Measurements from ENCODE around the gene CSHL1.
"Not testable (repeated sequence)": the region's sequence is repeated elsewhere in the genome, so short reads cannot be mapped to it uniquely, and the experiment has no call there.

Gene CSHL1

GRCh38 chr17:63874061-63874626 lies 36.9 kb downstream of the CSHL1 start:
- H3K27ac ChIP-seq, result not testable (repeated sequence)
- TF ChIP-seq CTCF (conservative IDR thresholded peaks at IDR 0.05), result peak; percentile 23; the same call in 1 of the 2 replicates

- H3K27ac ChIP-seq, result not testable (repeated sequence)
These were observed 37.5 kb downstream of the CSHL1 start, which contains the start of gene CSH2 for GRCh38 chr17:63873577-63873976. TSS of gene CSH2 (minus strand) at chr17:63873677. CDS start at chr17:63873614, 63 bp downstream.

- not testable (repeated sequence) for H3K27ac ChIP-seq
These were observed 39.3 kb downstream of the CSHL1 start for GRCh38 chr17:63871646-63872365.

- H3K27ac ChIP-seq, result not testable (repeated sequence)
These were observed 40.8 kb downstream of the CSHL1 start for GRCh38 chr17:63870292-63870665.

- not testable (repeated sequence) for H3K27ac ChIP-seq
- TF ChIP-seq CTCF (conservative IDR thresholded peaks at IDR 0.05), result peak; percentile 17
These were observed 41.4 kb downstream of the CSHL1 start for GRCh38 chr17:63869491-63870291.

GRCh38 chr17:63866625-63867024 lies 44.4 kb downstream of the CSHL1 start:
- peak; percentile 20; the same call in 1 of the 2 replicates for TF ChIP-seq CTCF (conservative IDR thresholded peaks at IDR 0.05)

More at GRCh38 chr17:63866625-63867024, 44.4 kb downstream of the CSHL1 start:
- H3K27ac ChIP-seq, result not testable (repeated sequence)

All from C4-2B (cell line).